Measurements from ENCODE around the gene TMEM117. TPM values are rescaled to one million over a fixed set of nuclear protein-coding genes. Genes with fewer than 3 reads are reported as not detected.

The TMEM117 gene
- total and polyA plus RNA-seq, 10 of the 15 experiments (the other 5 are each of a cell fraction or from before 2014, with no cell fraction given), result 3.1 to 8.2 (median 6.1) TPM

GRCh38 chr12:44143175-44143574 is 307.3 kb downstream of the TMEM117 start:
- Histone ChIP-seq H3K9ac (ENCODE audit: control insufficient read depth, insufficient read depth, low read length) (no peak overlapping the region), H4K20me1 (ENCODE audit: control insufficient read depth, insufficient read depth) (no peaks in the 10 kb centered on the region), H3K27ac (ENCODE audit: control insufficient read depth, insufficient read depth) (no peak overlapping the region), H3K27me3 (replicated peaks in 1 of 2; ENCODE audit: control insufficient read depth in 2 of 2, insufficient read depth in 2 of 2, low read length in 1 of 2) (no peaks in the 10 kb centered on the region), H3K4me3 (no peak overlapping the region), H2AFZ (ENCODE audit: control insufficient read depth, low read depth, low read length) (no peak overlapping the region), H3K79me2 (ENCODE audit: control insufficient read depth, insufficient read depth, low read length) (no peaks in the 10 kb centered on the region), H3K4me2 (ENCODE audit: control insufficient read depth, insufficient read depth) (no peak overlapping the region), H3K4me1 (ENCODE audit: control insufficient read depth, insufficient read depth, low read length) (no peaks in the 10 kb centered on the region), H3K36me3 (ENCODE audit: control insufficient read depth in 2 of 2, insufficient read depth in 2 of 2, low read length in 1 of 2) (no peaks in the 10 kb centered on the region), H3K9me3 (replicated peaks; ENCODE audit: control insufficient read depth, insufficient read depth, low read length) (no peaks in the 10 kb centered on the region)
- DNase-seq (ENCODE audit: low read depth, low spot score) (no peak), FAIRE-seq (no peak), ATAC-seq (no peak)
- ChIA-PET POLR2A (interaction anchor here (0.5 kb wide), 1 partner anchor 15 kb away, joined by 3 read pairs; no protein-coding TSS in a partner anchor), SMC1A (ENCODE audit: uncharacterized antibody, unreplicated experiment) (interaction anchor here (2.0 to 3.6 kb wide), 3 partner anchors 9 to 12 kb away, joined by 5 to 14 read pairs (median 5); no protein-coding TSS in a partner anchor), RAD21 (ENCODE audit: unreplicated experiment) (no interaction called here), CTCF (interaction anchor here (0.7 to 1.2 kb wide), 2 partner anchors 10 to 13 kb away, joined by 3 read pairs; no protein-coding TSS in a partner anchor)
- 63% methylated on average over 3 of the region's 3 CpGs for WGBS (ENCODE audit: insufficient coverage, insufficient replicate concordance, low lambda C conversion rate, missing lambda C conversion rate)
- intact Hi-C loops (cut with micrococcal nuclease; ENCODE audit: unreplicated experiment) (no loop called here), in situ Hi-C loops (cut with MboI) (no loop called here)
- BruUV-seq (replicated peaks), result no TSS peak
- TF ChIP-seq ATF3 (IDR thresholded peaks at IDR 0.05; ENCODE audit: borderline replicate concordance, extremely low read depth, low read depth, low read length) (no peak), FOS (IDR thresholded peaks at IDR 0.05; ENCODE audit: borderline replicate concordance, extremely low read depth, insufficient read length) (no peak), JUNB (IDR thresholded peaks at IDR 0.05) (no peak), SKIL (IDR thresholded peaks at IDR 0.05; ENCODE audit: low read depth, poor library complexity, severe bottlenecking) (no peak)

GRCh38 chr12:44148936-44149335 is 313.1 kb downstream of the TMEM117 start:
- FAIRE-seq (no peak), ATAC-seq (no peak), DNase-seq (ENCODE audit: low read depth, low spot score) (no peak)
- no peaks in the 10 kb centered on the region for H3K4me1 ChIP-seq (ENCODE audit: control insufficient read depth, insufficient read depth, low read length)
- H3K36me3 ChIP-seq (ENCODE audit: control insufficient read depth in 2 of 2, insufficient read depth in 2 of 2, low read length in 1 of 2), result no peaks in the 10 kb centered on the region
- no peak overlapping the region for H3K9ac ChIP-seq (ENCODE audit: control insufficient read depth, insufficient read depth, low read length)
- RAD21 ChIA-PET (ENCODE audit: unreplicated experiment), result no interaction called here
- no peak overlapping the region for H3K4me3 ChIP-seq
- POLR2A ChIA-PET, result no interaction called here
- SMC1A ChIA-PET (ENCODE audit: uncharacterized antibody, unreplicated experiment), result interaction anchor here (2.2 kb wide), 1 partner anchor 9 kb away, joined by 5 read pairs; no protein-coding TSS in a partner anchor
- intact Hi-C loops (cut with micrococcal nuclease; ENCODE audit: unreplicated experiment) (no loop called here), in situ Hi-C loops (cut with MboI) (no loop called here)
- H2AFZ ChIP-seq (ENCODE audit: control insufficient read depth, low read depth, low read length), result no peak overlapping the region
- no peak overlapping the region for H3K27ac ChIP-seq (ENCODE audit: control insufficient read depth, insufficient read depth)
- CTCF ChIA-PET, result no interaction called here
- H4K20me1 ChIP-seq (ENCODE audit: control insufficient read depth, insufficient read depth), result no peaks in the 10 kb centered on the region
- BruUV-seq (replicated peaks), result no TSS peak
- no peak overlapping the region for H3K4me2 ChIP-seq (ENCODE audit: control insufficient read depth, insufficient read depth)
- TF ChIP-seq ZBTB33 (IDR thresholded peaks at IDR 0.05), result no peak
- no peak for TF ChIP-seq NBN (IDR thresholded peaks at IDR 0.05)
- TF ChIP-seq MXI1 (IDR thresholded peaks at IDR 0.05; ENCODE audit: low read depth, low read length), result no peak
- TF ChIP-seq NFYB (IDR thresholded peaks at IDR 0.05; ENCODE audit: insufficient read depth, low read depth, low read length), result no peak
- no peak for TF ChIP-seq PKNOX1 (IDR thresholded peaks at IDR 0.05)
- peak; percentile 25; the same call in 1 of the 2 replicates for TF ChIP-seq ATF7 (IDR thresholded peaks at IDR 0.05; ENCODE audit: low read depth)
- WGBS (ENCODE audit: insufficient coverage, insufficient replicate concordance, low lambda C conversion rate, missing lambda C conversion rate), result 91% methylated on average over 2 of the region's 2 CpGs
- H3K9me3 ChIP-seq (replicated peaks; ENCODE audit: control insufficient read depth, insufficient read depth, low read length), result no peaks in the 10 kb centered on the region
- no peaks in the 10 kb centered on the region for H3K27me3 ChIP-seq (replicated peaks in 1 of 2; ENCODE audit: control insufficient read depth in 2 of 2, insufficient read depth in 2 of 2, low read length in 1 of 2)
- H3K79me2 ChIP-seq (ENCODE audit: control insufficient read depth, insufficient read depth, low read length), result no peaks in the 10 kb centered on the region
